Neutrophil (primary cell): ENCODE measurements around the gene RAB5IF.
A peak's percentile ranks its signal among the peaks of the same experiment; 100 is the strongest.
"Not testable (repeated sequence)": the region's sequence is repeated elsewhere in the genome, so short reads cannot be mapped to it uniquely, and the experiment has no call there.

ENCODE experiments used
- H3K27ac ChIP-seq: fragments of 200-600 bp; sonication (generic); 2 replicates; pipeline ENCODE4 v1.5.1; 2016; ENCODE audit warnings: mild to moderate bottlenecking, moderate library complexity
- H3K27me3 ChIP-seq: fragments of 200-600 bp; sonication (generic); 2 replicates; pipeline ENCODE4 v1.6.0; 2016; ENCODE audit warnings: mild to moderate bottlenecking
- H3K36me3 ChIP-seq: fragments of 200-600 bp; sonication (generic); 2 replicates; pipeline ENCODE4 v1.5.1; 2017
- H3K4me1 ChIP-seq, 2 experiments: fragments of 200-600 bp in 1 of 2; sonication (generic) in 1 of 2; 1 replicate in 1 of 2; 2 replicates in 1 of 2; pipeline versions ENCODE4 v1.5.1 to v1.6.1; 2013 to 2016; ENCODE audit warnings: low read depth in 1 of 2, low read length in 1 of 2, mild to moderate bottlenecking in 1 of 2, moderate library complexity in 1 of 2; ENCODE audit not compliant: control insufficient read depth in 1 of 2, insufficient read depth in 1 of 2
- H3K4me3 ChIP-seq, 2 experiments: fragments of 200-600 bp in 1 of 2; sonication (generic) in 1 of 2; 1 replicate in 1 of 2; 2 replicates in 1 of 2; pipeline ENCODE4 v1.5.1; 2013 to 2016; ENCODE audit warnings: low read depth in 1 of 2, low read length in 1 of 2, mild to moderate bottlenecking in 1 of 2, moderate library complexity in 1 of 2
- H3K9me3 ChIP-seq: fragments of 200-600 bp; sonication (generic); 2 replicates; pipeline ENCODE4 v1.5.1; 2016
- TF ChIP-seq, protein P1 (sequence below): fragments of 200-600 bp; sonication (generic); IDR thresholded peaks from 2 replicates; pipeline ENCODE4 v1.5.1; 2016; ENCODE audit warnings: antibody characterized with exemption

The RAB5IF gene, protein sequence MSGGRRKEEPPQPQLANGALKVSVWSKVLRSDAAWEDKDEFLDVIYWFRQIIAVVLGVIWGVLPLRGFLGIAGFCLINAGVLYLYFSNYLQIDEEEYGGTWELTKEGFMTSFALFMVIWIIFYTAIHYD

DNA sequence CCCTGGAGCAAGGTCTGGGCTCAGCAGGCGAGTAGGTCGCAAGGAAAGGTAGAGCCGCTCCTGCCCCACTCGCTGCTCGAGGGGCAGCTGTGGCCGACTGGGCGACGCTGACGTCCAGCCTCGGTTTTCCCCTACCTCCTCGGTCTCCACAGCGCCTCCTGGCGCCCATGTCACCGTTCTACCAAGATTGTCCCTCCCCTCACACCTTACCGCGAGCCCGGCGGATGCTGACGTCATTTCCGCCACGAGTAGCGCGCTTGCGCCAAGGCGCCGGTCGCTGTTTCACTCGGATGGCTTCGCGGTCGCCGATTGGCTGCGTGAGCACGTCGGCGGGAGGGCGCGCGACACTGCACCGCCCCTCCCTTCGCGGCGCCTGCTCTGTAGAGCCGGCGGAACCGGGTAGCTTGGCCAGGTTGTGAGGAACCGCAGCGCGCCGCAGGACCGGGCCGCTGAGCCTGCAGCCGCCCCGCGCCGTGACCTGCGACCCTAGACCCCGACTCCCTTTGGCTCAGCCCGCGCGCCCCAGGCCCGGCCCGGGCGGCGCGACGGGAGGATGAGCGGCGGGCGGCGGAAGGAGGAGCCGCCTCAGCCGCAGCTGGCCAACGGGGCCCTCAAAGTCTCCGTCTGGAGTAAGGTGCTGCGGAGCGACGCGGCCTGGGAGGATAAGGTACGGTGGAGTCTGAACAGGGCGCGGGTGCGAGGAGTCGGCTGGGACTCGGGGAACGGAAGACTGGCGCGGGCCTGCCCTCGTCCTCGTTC is at the start of gene RAB5IF:
Gene RAB5IF (plus strand): TSS at position 381 of the 759 bp plus-strand sequence. CDS start 173 bp downstream, at position 554.
- peak within 1 kb of the TSS; percentile 92 to 98 for H3K4me3 ChIP-seq
- no peaks in the 10 kb centered on the region for H3K27me3 ChIP-seq
- no peaks in the 10 kb centered on the region for H3K9me3 ChIP-seq
- H3K4me1 ChIP-seq = peaks cover 29 to 39% of the 10 kb centered on the region in 2 experiments
- peaks cover 30% of the 10 kb centered on the region for H3K36me3 ChIP-seq
- H3K27ac ChIP-seq = peak within 1 kb of the TSS; percentile 94
- TF ChIP-seq, protein P1, sequence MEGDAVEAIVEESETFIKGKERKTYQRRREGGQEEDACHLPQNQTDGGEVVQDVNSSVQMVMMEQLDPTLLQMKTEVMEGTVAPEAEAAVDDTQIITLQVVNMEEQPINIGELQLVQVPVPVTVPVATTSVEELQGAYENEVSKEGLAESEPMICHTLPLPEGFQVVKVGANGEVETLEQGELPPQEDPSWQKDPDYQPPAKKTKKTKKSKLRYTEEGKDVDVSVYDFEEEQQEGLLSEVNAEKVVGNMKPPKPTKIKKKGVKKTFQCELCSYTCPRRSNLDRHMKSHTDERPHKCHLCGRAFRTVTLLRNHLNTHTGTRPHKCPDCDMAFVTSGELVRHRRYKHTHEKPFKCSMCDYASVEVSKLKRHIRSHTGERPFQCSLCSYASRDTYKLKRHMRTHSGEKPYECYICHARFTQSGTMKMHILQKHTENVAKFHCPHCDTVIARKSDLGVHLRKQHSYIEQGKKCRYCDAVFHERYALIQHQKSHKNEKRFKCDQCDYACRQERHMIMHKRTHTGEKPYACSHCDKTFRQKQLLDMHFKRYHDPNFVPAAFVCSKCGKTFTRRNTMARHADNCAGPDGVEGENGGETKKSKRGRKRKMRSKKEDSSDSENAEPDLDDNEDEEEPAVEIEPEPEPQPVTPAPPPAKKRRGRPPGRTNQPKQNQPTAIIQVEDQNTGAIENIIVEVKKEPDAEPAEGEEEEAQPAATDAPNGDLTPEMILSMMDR = peak; percentile 98

DNA sequence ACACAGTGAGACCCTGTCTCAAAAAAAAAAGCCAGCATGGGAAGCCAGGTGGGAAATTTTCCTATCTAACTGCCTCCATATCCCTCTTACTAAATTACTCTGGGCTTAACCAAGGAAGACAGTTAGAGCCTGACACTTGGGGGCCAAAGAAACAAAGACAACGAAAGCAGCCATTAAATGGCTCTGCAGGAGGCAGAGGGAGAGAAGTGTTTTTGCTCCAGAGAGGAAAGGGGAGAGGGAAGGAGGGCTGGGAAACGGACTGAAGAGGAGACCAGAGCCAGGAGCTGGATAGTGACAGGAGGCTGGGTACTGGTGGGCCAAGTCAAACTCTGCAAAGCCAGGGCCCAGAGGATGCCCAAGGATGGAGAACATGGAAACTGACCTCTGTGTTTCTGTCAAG is 42.9 kb upstream of the RAB5IF start:
- no peaks in the 10 kb centered on the region for H3K4me1 ChIP-seq
- H3K36me3 ChIP-seq = no peaks in the 10 kb centered on the region
- H3K27me3 ChIP-seq = no peaks in the 10 kb centered on the region
- no peak overlapping the region for H3K27ac ChIP-seq
- TF ChIP-seq, protein P1 = no peak
- H3K4me3 ChIP-seq = no peak overlapping the region
- no peaks in the 10 kb centered on the region for H3K9me3 ChIP-seq

DNA sequence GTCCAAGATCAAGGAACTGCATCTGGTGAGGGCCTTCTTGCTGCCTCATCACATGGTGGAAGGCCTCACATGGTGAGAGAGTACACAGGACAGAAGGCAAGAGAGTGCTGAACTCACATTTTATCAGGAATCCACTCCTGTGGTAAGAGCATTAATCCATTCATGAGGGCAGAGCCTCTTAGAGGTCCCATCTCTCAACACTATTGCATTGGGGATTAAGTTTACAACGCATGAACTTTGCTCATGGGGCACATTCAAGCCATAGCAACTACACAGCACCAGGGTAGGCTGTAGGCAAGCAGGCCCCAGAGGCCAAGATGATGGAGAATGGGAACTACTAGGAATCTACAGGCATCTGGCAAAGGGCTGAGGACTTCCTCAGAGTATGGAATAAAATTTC is 42.2 kb upstream of the RAB5IF start:
- no peaks in the 10 kb centered on the region for H3K9me3 ChIP-seq
- no peak overlapping the region for H3K27ac ChIP-seq
- no peak overlapping the region for H3K4me3 ChIP-seq
- TF ChIP-seq, protein P1 = no peak
- H3K4me1 ChIP-seq = no peaks in the 10 kb centered on the region
- H3K36me3 ChIP-seq = no peaks in the 10 kb centered on the region
- no peaks in the 10 kb centered on the region for H3K27me3 ChIP-seq

DNA sequence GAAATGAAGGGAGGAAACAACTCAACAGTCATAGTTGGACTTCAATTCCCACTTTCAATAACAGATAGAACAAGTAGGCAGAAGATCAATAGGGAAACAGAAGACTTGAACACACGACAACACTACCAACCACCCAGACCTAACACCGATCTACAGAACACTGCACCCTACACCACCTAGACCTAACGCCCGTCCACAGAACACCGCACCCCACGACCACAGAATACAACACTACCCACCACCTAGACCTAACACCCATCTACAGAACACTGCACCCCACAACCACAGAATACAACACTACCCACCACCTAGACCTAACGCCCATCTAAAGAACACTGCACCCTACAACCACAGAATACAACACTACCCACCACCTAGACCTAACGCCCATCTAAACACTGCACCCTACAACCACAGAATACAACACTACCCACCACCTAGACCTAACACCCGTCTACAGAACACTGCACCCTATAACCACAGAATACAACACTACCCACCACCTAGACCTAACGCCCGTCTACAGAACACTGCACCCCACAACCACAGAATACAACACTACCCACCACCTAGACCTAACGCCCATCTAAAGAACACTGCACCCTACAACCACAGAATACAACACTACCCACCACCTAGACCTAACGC is 41.4 kb upstream of the RAB5IF start:
- not testable (repeated sequence) for H3K27ac ChIP-seq, H3K4me3 ChIP-seq, H3K9me3 ChIP-seq

DNA sequence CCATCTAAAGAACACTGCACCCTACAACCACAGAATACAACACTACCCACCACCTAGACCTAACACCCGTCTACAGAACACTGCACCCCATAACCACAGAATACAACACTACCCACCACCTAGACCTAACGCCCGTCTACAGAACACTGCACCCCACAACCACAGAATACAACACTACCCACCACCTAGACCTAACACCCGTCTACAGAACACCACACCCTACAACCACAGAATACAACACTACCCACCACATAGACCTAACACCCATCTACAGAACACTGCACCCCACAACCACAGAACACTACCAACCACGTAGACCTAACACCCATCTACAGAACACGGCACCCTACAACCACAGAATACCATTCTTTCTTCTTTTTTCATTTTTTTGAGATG is 40.9 kb upstream of the RAB5IF start:
- not testable (repeated sequence) for H3K36me3 ChIP-seq, H3K4me1 ChIP-seq, H3K9me3 ChIP-seq

More for the DNA sequence above, 41.4 kb upstream of the RAB5IF start:
- not testable (repeated sequence) for H3K4me1 ChIP-seq, H3K27me3 ChIP-seq, H3K36me3 ChIP-seq

DNA sequence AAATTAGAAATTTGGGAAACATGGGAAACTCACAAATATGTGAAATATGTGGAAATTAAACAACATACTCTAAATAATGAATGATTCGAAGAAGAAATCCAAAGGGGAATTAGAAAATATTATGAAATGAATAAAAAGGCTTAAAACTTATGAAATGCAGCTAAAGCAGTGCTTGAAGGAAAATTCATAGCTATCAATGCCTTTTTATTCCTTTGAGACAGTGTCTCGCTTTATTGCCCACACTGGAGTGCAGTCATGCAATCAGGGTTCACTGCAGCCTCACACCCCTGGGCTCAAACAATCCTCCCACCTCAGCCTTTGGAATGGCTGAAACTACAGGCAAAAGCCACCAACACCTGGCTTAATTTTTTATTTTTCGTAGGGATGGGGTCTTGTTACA is 40.1 kb upstream of the RAB5IF start:
- Histone ChIP-seq H3K36me3 (no peaks in the 10 kb centered on the region), H3K27ac (no peak overlapping the region), H3K9me3 (no peaks in the 10 kb centered on the region), H3K4me1 (no peaks in the 10 kb centered on the region), H3K27me3 (peaks cover 7% of the 10 kb centered on the region), H3K4me3 (no peak overlapping the region)
- TF ChIP-seq, protein P1 = no peak

More for the DNA sequence above, 40.9 kb upstream of the RAB5IF start:
- not testable (repeated sequence) for H3K4me3 ChIP-seq, H3K27me3 ChIP-seq, H3K27ac ChIP-seq
